GM23338 (cell line): ENCODE data around the gene CCT2. TPM values are rescaled to one million over a fixed set of nuclear protein-coding genes. Genes with fewer than 3 reads are reported as not detected.

Experiments used
- ATAC-seq: fragments of 200-7000 bp; cut with Tn5 transposase; 3 replicates; pipeline ENCODE4 v1.9.1; 2020
- DNase-seq: peaks from one replicate; pipeline ENCODE4 v3.0.0-alpha.2; 2015; ENCODE audit warnings: low spot score
- H2AFZ ChIP-seq: fragments of 200-600 bp; sonication (generic); 2 replicates; pipeline ENCODE4 v1.8.0; 2016; ENCODE audit warnings: antibody characterized with exemption, mild to moderate bottlenecking, moderate library complexity
- H3F3A ChIP-seq: fragments of 200-600 bp; sonication (generic); replicated peaks from 2 replicates; pipeline ENCODE4 v1.8.0; 2017; ENCODE audit warnings: antibody characterized with exemption, mixed run types, low read depth
- H3K27ac ChIP-seq: fragments of 200-600 bp; sonication (generic); 2 replicates; pipeline ENCODE4 v1.6.1; 2016; ENCODE audit warnings: low read depth
- H3K27me3 ChIP-seq: fragments of 200-600 bp; sonication (generic); 2 replicates; pipeline ENCODE4 v1.8.0; 2016; ENCODE audit warnings: mild to moderate bottlenecking, mixed run types, moderate library complexity; ENCODE audit not compliant: insufficient read depth
- H3K36me3 ChIP-seq: fragments of 200-600 bp; sonication (generic); 2 replicates; pipeline ENCODE4 v1.8.0; 2016; ENCODE audit warnings: mild to moderate bottlenecking; ENCODE audit not compliant: insufficient read depth
- H3K4me1 ChIP-seq: fragments of 200-600 bp; sonication (generic); 2 replicates; pipeline ENCODE4 v1.8.0; 2016; ENCODE audit warnings: mild to moderate bottlenecking, moderate library complexity; ENCODE audit not compliant: insufficient read depth
- H3K4me2 ChIP-seq: fragments of 200-600 bp; sonication (generic); 2 replicates; pipeline ENCODE4 v1.7.1; 2017; ENCODE audit warnings: mixed run types
- H3K4me3 ChIP-seq: fragments of 200-600 bp; sonication (generic); 2 replicates; pipeline ENCODE4 v1.6.1; 2016; ENCODE audit warnings: mixed run types
- H3K79me2 ChIP-seq: fragments of 200-600 bp; sonication (generic); replicated peaks from 2 replicates; pipeline ENCODE4 v1.8.0; 2017; ENCODE audit warnings: mild to moderate bottlenecking; ENCODE audit not compliant: insufficient read depth
- H3K9me2 ChIP-seq: fragments of 200-600 bp; sonication (generic); 2 replicates; pipeline ENCODE4 v1.8.0; 2017; ENCODE audit not compliant: insufficient read depth
- H4K20me1 ChIP-seq: fragments of 200-600 bp; sonication (generic); replicated peaks from 2 replicates; pipeline ENCODE4 v1.8.0; 2017; ENCODE audit warnings: mild to moderate bottlenecking; ENCODE audit not compliant: insufficient read depth
- H3K27ac Mint-ChIP-seq: 2 replicates; pipeline ENCODE4 v1.8.0; 2020; ENCODE audit warnings: inconsistent platforms, mild to moderate bottlenecking, moderate library complexity, mixed read lengths
- H3K27me3 Mint-ChIP-seq: 3 replicates; pipeline ENCODE4 v1.8.0; 2022; ENCODE audit warnings: low read depth, mild to moderate bottlenecking, moderate library complexity, mixed read lengths, inconsistent platforms; ENCODE audit not compliant: insufficient read depth, poor library complexity
- H3K36me3 Mint-ChIP-seq: 3 replicates; pipeline ENCODE4 v1.8.0; 2021; ENCODE audit warnings: low read depth, mild to moderate bottlenecking, inconsistent platforms, moderate library complexity, mixed read lengths
- H3K4me1 Mint-ChIP-seq: 3 replicates; pipeline ENCODE4 v1.8.0; 2020; ENCODE audit warnings: mild to moderate bottlenecking, inconsistent platforms, mixed read lengths
- H3K4me3 Mint-ChIP-seq: 3 replicates; pipeline ENCODE4 v1.8.0; 2021; ENCODE audit warnings: moderate library complexity, mild to moderate bottlenecking, inconsistent platforms, mixed read lengths
- H3K9me3 Mint-ChIP-seq: 3 replicates; pipeline ENCODE4 v1.8.0; 2020; ENCODE audit warnings: moderate library complexity, mild to moderate bottlenecking, inconsistent platforms, mixed read lengths
- CREB1 ChIP-seq: fragments of 250-450 bp; sonication (Bioruptor Pico); IDR thresholded peaks from 2 replicates; pipeline ENCODE4 v1.5.0; 2020; ENCODE audit warnings: low read depth, mild to moderate bottlenecking, moderate library complexity
- CTCF ChIP-seq, 2 experiments: fragments of 200-600 bp in 1 of 2; sonication (generic) in 1 of 2; conservative IDR thresholded peaks; 2 replicates each; pipeline versions ENCODE4 v1.5.1 to v1.6.1; 2016 to 2017; ENCODE audit warnings: antibody characterized with exemption in 2 of 2, low read depth in 2 of 2, mild to moderate bottlenecking in 2 of 2, moderate library complexity in 1 of 2
- NANOG ChIP-seq: IDR thresholded peaks from 2 replicates; pipeline ENCODE4 v1.6.1; 2016; ENCODE audit warnings: antibody characterized with exemption, borderline replicate concordance
- REST ChIP-seq: IDR thresholded peaks from one replicate; pipeline ENCODE4 v1.6.1; 2018; ENCODE audit warnings: antibody characterized with exemption; ENCODE audit not compliant: unreplicated experiment
- STAT1 ChIP-seq: IDR thresholded peaks from one replicate; pipeline ENCODE4 v1.6.1; 2016; ENCODE audit warnings: antibody characterized with exemption; ENCODE audit not compliant: unreplicated experiment
- ZNF114 ChIP-seq: fragments of 250-450 bp; sonication (Bioruptor Pico); IDR thresholded peaks from 2 replicates; pipeline ENCODE4 v1.5.0; 2020; ENCODE audit warnings: mild to moderate bottlenecking, moderate library complexity
- ZNF331 ChIP-seq: fragments of 250-450 bp; sonication (Bioruptor Pico); IDR thresholded peaks from 2 replicates; pipeline ENCODE4 v1.5.0; 2020; ENCODE audit warnings: low read depth, mild to moderate bottlenecking, moderate library complexity
- ZNF462 ChIP-seq: fragments of 250-450 bp; sonication (Bioruptor Pico); IDR thresholded peaks from 2 replicates; pipeline ENCODE4 v1.5.0; 2020; ENCODE audit warnings: mild to moderate bottlenecking, moderate library complexity
- polyA plus RNA-seq: library from polyadenylated mRNA; unstranded; fragments of >200 nt; fragmentation: Nextera tagmentation; extraction: Ambion mirVana; gene quantifications from 2 replicates; pipeline ENCODE4 v1.2.1, GENCODE V29; 2016
- total RNA-seq: library from RNA; depleted of rRNA; stranded (reverse); fragments of >200 nt; shearing (Covaris generic); gene quantifications from 2 replicates; pipeline ENCODE4 v1.2.3, GENCODE V29; 2014

CCT2 gene
- total and polyA plus RNA-seq, 2 experiments from 2014 or later: 434 to 778 TPM

- Histone ChIP-seq H4K20me1 (no peaks in the 10 kb centered on the region), H3F3A (no peaks in the 10 kb centered on the region), H3K4me3 (no peak overlapping the region), H3K79me2 (no peaks in the 10 kb centered on the region), H3K27me3 (no peaks in the 10 kb centered on the region), H2AFZ (no peak overlapping the region), H3K27ac (no peak overlapping the region), H3K4me2 (no peak overlapping the region), H3K4me1 (no peaks in the 10 kb centered on the region), H3K9me2 (peaks cover 13% of the 10 kb centered on the region; the same call in 1 of the 2 replicates), H3K36me3 (no peaks in the 10 kb centered on the region)
- ATAC-seq: no peak
- H3K27ac Mint-ChIP-seq: no peak overlapping the region
- TF ChIP-seq CREB1 (CRISPR knock-in tag) (no peak), ZNF331 (no peak), ZNF462 (CRISPR knock-in tag) (no peak)
- H3K27me3 Mint-ChIP-seq: peaks cover 2% of the 10 kb centered on the region
- no peak for DNase-seq
- no peaks in the 10 kb centered on the region for H3K36me3 Mint-ChIP-seq
- H3K4me3 Mint-ChIP-seq: no peak overlapping the region
- no peaks in the 10 kb centered on the region for H3K4me1 Mint-ChIP-seq
- no peaks in the 10 kb centered on the region for H3K9me3 Mint-ChIP-seq
Observed at GRCh38 chr12:69619050-69619449, 33.8 kb downstream of the CCT2 start.

- ATAC-seq: no peak
- H3K9me2 ChIP-seq: peaks cover 13% of the 10 kb centered on the region; the same call in 1 of the 2 replicates
- no peaks in the 10 kb centered on the region for H3K4me1 Mint-ChIP-seq
- no peak for TF ChIP-seq REST
- no peak for TF ChIP-seq ZNF114 (CRISPR knock-in tag)
- TF ChIP-seq STAT1: no peak
- no peak for TF ChIP-seq NANOG
- no peak for TF ChIP-seq CTCF (conservative IDR thresholded peaks at IDR 0.05; ENCODE audit: low read depth in 2 of 2)
Observed at GRCh38 chr12:69620077-69620476, 34.8 kb downstream of the CCT2 start.

More at GRCh38 chr12:69620077-69620476, 34.8 kb downstream of the CCT2 start:
- Mint-ChIP-seq H3K9me3 (no peaks in the 10 kb centered on the region), H3K36me3 (no peaks in the 10 kb centered on the region), H3K4me3 (no peak overlapping the region), H3K27me3 (peaks cover 4% of the 10 kb centered on the region), H3K27ac (no peak overlapping the region)
- H3K36me3 ChIP-seq: no peaks in the 10 kb centered on the region
- no peak for DNase-seq
- H2AFZ ChIP-seq: peak overlapping the region; percentile 66; the same call in 1 of the 2 replicates
- no peaks in the 10 kb centered on the region for H3K79me2 ChIP-seq
- no peak overlapping the region for H3K27ac ChIP-seq
- H4K20me1 ChIP-seq: no peaks in the 10 kb centered on the region
- H3F3A ChIP-seq: no peaks in the 10 kb centered on the region
- no peaks in the 10 kb centered on the region for H3K27me3 ChIP-seq
- H3K4me3 ChIP-seq: no peak overlapping the region
- no peak overlapping the region for H3K4me2 ChIP-seq
- no peaks in the 10 kb centered on the region for H3K4me1 ChIP-seq
